HG03457 (cell line): ENCODE results near the gene TRAPPC12.
A peak's percentile ranks its signal among the peaks of the same experiment; 100 is the strongest.
"Not testable (repeated sequence)": the region's sequence is repeated elsewhere in the genome, so short reads cannot be mapped to it uniquely, and the experiment has no call there.

Experiments used
- ATAC-seq: cut with Tn5 transposase; IDR thresholded peaks from one replicate; pipeline ENCODE4 v1.9.1; 2021; ENCODE audit warnings: moderate number of reproducible peaks; ENCODE audit not compliant: unreplicated experiment

TRAPPC12 gene

GRCh38 chr2:3368261-3368722, 11.2 kb upstream of the TRAPPC12 start:
- ATAC-seq, result no peak

GRCh38 chr2:3369340-3370181, 9.9 kb upstream of the TRAPPC12 start:
- not testable (repeated sequence) for ATAC-seq

- no peak for ATAC-seq
Observed at GRCh38 chr2:3376821-3377220, 2.7 kb upstream of the TRAPPC12 start.

- ATAC-seq, result peak; percentile 4
Observed at GRCh38 chr2:3377279-3377611, 2.2 kb upstream of the TRAPPC12 start.

- peak; percentile 78 for ATAC-seq
Observed at GRCh38 chr2:3377612-3378432, 1.7 kb upstream of the TRAPPC12 start, which contains the start of gene EIPR1. Gene EIPR1, minus strand, starts transcription at chr2:3377818. Its CDS starts 129 bp downstream, at chr2:3377689.

- no peak for ATAC-seq
Observed at GRCh38 chr2:3379339-3379646, 201 bp upstream of the TRAPPC12 start.

- no peak for ATAC-seq
Observed at GRCh38 chr2:3386448-3386958, 7.0 kb downstream of the TRAPPC12 start.

- ATAC-seq, result no peak
Observed at GRCh38 chr2:3387011-3387410, 7.5 kb downstream of the TRAPPC12 start.

- no peak for ATAC-seq
Observed at GRCh38 chr2:3387644-3388411, 8.3 kb downstream of the TRAPPC12 start.

- ATAC-seq, result no peak
Observed at GRCh38 chr2:3388412-3388738, 8.9 kb downstream of the TRAPPC12 start.

- no peak for ATAC-seq
Observed at GRCh38 chr2:3389193-3389592, 9.7 kb downstream of the TRAPPC12 start.

GRCh38 chr2:3390041-3390440, 10.5 kb downstream of the TRAPPC12 start:
- no peak for ATAC-seq

GRCh38 chr2:3392216-3392615, 12.7 kb downstream of the TRAPPC12 start:
- ATAC-seq, result no peak

- ATAC-seq, result peak; percentile 81
Observed at GRCh38 chr2:3396920-3397559, 17.5 kb downstream of the TRAPPC12 start.

- no peak for ATAC-seq
Observed at GRCh38 chr2:3398857-3399256, 19.4 kb downstream of the TRAPPC12 start.

- ATAC-seq, result no peak
Observed at GRCh38 chr2:3399381-3399780, 19.9 kb downstream of the TRAPPC12 start.

- ATAC-seq, result no peak
Observed at GRCh38 chr2:3399829-3400228, 20.3 kb downstream of the TRAPPC12 start.

GRCh38 chr2:3403587-3404334, 24.3 kb downstream of the TRAPPC12 start:
- peak; percentile 98 for ATAC-seq

- no peak for ATAC-seq
Observed at GRCh38 chr2:3404349-3404894, 24.9 kb downstream of the TRAPPC12 start.

GRCh38 chr2:3405307-3405706, 25.8 kb downstream of the TRAPPC12 start:
- no peak for ATAC-seq
